CD4-positive, alpha-beta T cell treated with Interleukin-12 subunit alpha and Interleukin-12 subunit beta, for 1 hour (primary cell): ENCODE measurements around the gene CEACAM8.
"Not testable (repeated sequence)": the region's sequence is repeated elsewhere in the genome, so short reads cannot be mapped to it uniquely, and the experiment has no call there.

Experiments
- DNase-seq: peaks from one replicate; pipeline ENCODE4 v3.0.0-alpha.2; 2020

The CEACAM8 gene

GRCh38 chr19:42540071-42540553 is 54.6 kb downstream of the CEACAM8 start:
- DNase-seq: no peak

GRCh38 chr19:42538841-42539709 is 55.6 kb downstream of the CEACAM8 start:
- DNase-seq: no peak

DNA sequence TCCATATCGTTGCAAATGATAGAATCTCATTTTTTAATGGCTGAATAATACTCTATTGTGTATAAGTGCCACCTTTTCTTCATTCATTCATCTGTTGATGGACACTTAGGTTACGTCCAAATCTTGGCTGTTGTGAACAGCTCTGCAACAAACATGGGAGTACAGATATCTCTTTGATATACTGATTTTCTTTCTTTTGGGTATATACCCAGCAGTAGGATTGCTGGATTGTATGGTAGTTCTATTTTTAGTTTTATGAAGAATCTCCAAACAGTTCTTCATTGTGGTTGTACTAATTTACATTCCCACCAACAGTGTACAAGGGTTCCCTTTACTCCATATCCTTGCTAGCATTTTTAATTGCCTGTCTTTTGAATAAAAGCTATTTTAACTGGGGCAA is 59.4 kb downstream of the CEACAM8 start:
- not testable (repeated sequence) for DNase-seq

GRCh38 chr19:42534391-42534790 is 60.3 kb downstream of the CEACAM8 start:
- no peak for DNase-seq

DNA sequence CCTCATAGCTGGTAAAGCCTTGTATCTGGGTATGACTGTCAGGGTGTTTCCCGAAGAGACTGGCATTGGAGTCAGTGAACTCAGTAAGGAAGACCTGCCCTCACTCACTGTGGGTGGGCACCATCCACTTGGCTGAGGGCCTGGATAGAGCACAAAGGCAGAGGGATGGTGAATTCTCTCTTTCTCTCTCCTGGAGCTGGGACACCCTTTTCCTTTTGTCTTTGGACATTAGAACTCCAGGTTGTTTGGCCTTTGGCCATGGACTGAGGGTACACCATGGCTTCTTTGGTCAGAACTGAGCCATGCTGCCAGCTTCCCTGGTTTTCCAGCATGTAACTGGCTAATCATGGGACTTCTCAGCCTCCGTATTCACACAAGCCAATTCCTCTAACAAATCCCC is 61.8 kb downstream of the CEACAM8 start:
- no peak for DNase-seq

GRCh38 chr19:42531313-42531712 is 63.4 kb downstream of the CEACAM8 start:
- no peak for DNase-seq
